Activated naive CD4-positive, alpha-beta T cell treated with anti-CD3 and anti-CD28 coated beads for 36 hours (primary cell): ENCODE measurements around the gene HLA-G. TPM values are rescaled to one million over a fixed set of nuclear protein-coding genes. Genes with fewer than 3 reads are reported as not detected.

Experiments
- CTCF ChIA-PET: fragments of 350-600 bp; sonication (Branson Sonifier 250); formaldehyde crosslinking; loops from one replicate; lab custom pipeline; 2021; ENCODE audit warnings: antibody characterized with exemption; lab: Charles Lee
- DNase-seq: peaks from one replicate; pipeline ENCODE4 v3.0.0-alpha.2; 2020
- H3K27ac Mint-ChIP-seq: one replicate; pipeline ENCODE4 v1.8.0; 2021; ENCODE audit warnings: mild to moderate bottlenecking, mixed read lengths
- H3K27me3 Mint-ChIP-seq: one replicate; pipeline ENCODE4 v1.8.0; 2021; ENCODE audit warnings: low read depth, mixed read lengths
- H3K36me3 Mint-ChIP-seq: one replicate; pipeline ENCODE4 v1.8.0; 2021; ENCODE audit warnings: low read depth, mixed read lengths
- H3K4me1 Mint-ChIP-seq: one replicate; pipeline ENCODE4 v1.8.0; 2021; ENCODE audit warnings: low read depth, mixed read lengths
- H3K4me3 Mint-ChIP-seq: one replicate; pipeline ENCODE4 v1.8.0; 2021; ENCODE audit warnings: mild to moderate bottlenecking, moderate library complexity, mixed read lengths
- H3K9me3 Mint-ChIP-seq: one replicate; pipeline ENCODE4 v1.8.0; 2021; ENCODE audit warnings: mixed read lengths
- intact Hi-C: fragments of 100-400 bp; cut with micrococcal nuclease; formaldehyde crosslinking; loops from one replicate; pipeline ENCODE4 v1.15.1; 2023
- total RNA-seq, 2 experiments: library from RNA; stranded (reverse); gene quantifications; one replicate each; pipeline ENCODE4 v1.2.3, GENCODE V29; 2021

The HLA-G gene
- total RNA-seq, 2 experiments from 2014 or later: 0.22 TPM; not detected in 1

GRCh38 chr6:29797966-29798365 lies 29.7 kb upstream of the HLA-G start:
- Mint-ChIP-seq H3K4me1 (peaks cover 5% of the 10 kb centered on the region), H3K4me3 (no peak overlapping the region), H3K36me3 (no peaks in the 10 kb centered on the region), H3K9me3 (no peaks in the 10 kb centered on the region), H3K27me3 (peaks cover 12% of the 10 kb centered on the region), H3K27ac (no peak overlapping the region)
- intact Hi-C loops: loop anchor here (1.0 to 10.0 kb wide), 2 partner anchors 97 to 157 kb away; no protein-coding TSS in a partner anchor
- CTCF ChIA-PET: interaction anchor here (0.9 kb wide), 1 partner anchor 59 kb away, joined by 3 read pairs; no protein-coding TSS in a partner anchor
- DNase-seq: no peak

GRCh38 chr6:29800254-29800653 lies 27.4 kb upstream of the HLA-G start:
- H3K9me3 Mint-ChIP-seq: no peaks in the 10 kb centered on the region
- H3K27ac Mint-ChIP-seq: no peak overlapping the region
- peaks cover 3% of the 10 kb centered on the region for H3K27me3 Mint-ChIP-seq
- no peaks in the 10 kb centered on the region for H3K4me1 Mint-ChIP-seq
- CTCF ChIA-PET: no interaction called here
- H3K4me3 Mint-ChIP-seq: no peak overlapping the region
- DNase-seq: no peak
- H3K36me3 Mint-ChIP-seq: no peaks in the 10 kb centered on the region
- intact Hi-C loops: no loop called here

- DNase-seq: no peak
- intact Hi-C loops: no loop called here
- peaks cover 4% of the 10 kb centered on the region for H3K27me3 Mint-ChIP-seq
- H3K4me1 Mint-ChIP-seq: no peaks in the 10 kb centered on the region
- no peaks in the 10 kb centered on the region for H3K36me3 Mint-ChIP-seq
- H3K9me3 Mint-ChIP-seq: no peaks in the 10 kb centered on the region
- no peak overlapping the region for H3K27ac Mint-ChIP-seq
- CTCF ChIA-PET: no interaction called here
- no peak overlapping the region for H3K4me3 Mint-ChIP-seq
Measured at GRCh38 chr6:29806387-29806786, 21.2 kb upstream of the HLA-G start.

GRCh38 chr6:29809249-29809648 lies 18.4 kb upstream of the HLA-G start:
- H3K4me1 Mint-ChIP-seq: no peaks in the 10 kb centered on the region
- H3K27me3 Mint-ChIP-seq: peaks cover 4% of the 10 kb centered on the region
- CTCF ChIA-PET: interaction anchor here (1.0 to 1.3 kb wide), 3 partner anchors 71 to 156 kb away, joined by 3 to 5 read pairs (median 5); no protein-coding TSS in a partner anchor
- no peaks in the 10 kb centered on the region for H3K9me3 Mint-ChIP-seq
- no peak overlapping the region for H3K4me3 Mint-ChIP-seq
- H3K36me3 Mint-ChIP-seq: no peaks in the 10 kb centered on the region
- H3K27ac Mint-ChIP-seq: no peak overlapping the region
- DNase-seq: no peak
- intact Hi-C loops: no loop called here

- no peaks in the 10 kb centered on the region for H3K9me3 Mint-ChIP-seq
- H3K36me3 Mint-ChIP-seq: no peaks in the 10 kb centered on the region
- no peak for DNase-seq
- H3K4me3 Mint-ChIP-seq: no peak overlapping the region
- peaks cover 4% of the 10 kb centered on the region for H3K27me3 Mint-ChIP-seq
- CTCF ChIA-PET: no interaction called here
- H3K4me1 Mint-ChIP-seq: no peaks in the 10 kb centered on the region
- intact Hi-C loops: no loop called here
- no peak overlapping the region for H3K27ac Mint-ChIP-seq
Measured at GRCh38 chr6:29810371-29810770, 17.3 kb upstream of the HLA-G start.

GRCh38 chr6:29811377-29811776 lies 16.2 kb upstream of the HLA-G start:
- peaks cover 4% of the 10 kb centered on the region for H3K27me3 Mint-ChIP-seq
- H3K9me3 Mint-ChIP-seq: no peaks in the 10 kb centered on the region
- H3K4me1 Mint-ChIP-seq: no peaks in the 10 kb centered on the region
- intact Hi-C loops: no loop called here
- no peak overlapping the region for H3K27ac Mint-ChIP-seq
- no peaks in the 10 kb centered on the region for H3K36me3 Mint-ChIP-seq
- no peak for DNase-seq
- CTCF ChIA-PET: interaction anchor here (0.6 to 0.7 kb wide), 2 partner anchors 23 to 85 kb away, joined by 3 read pairs; no protein-coding TSS in a partner anchor
- H3K4me3 Mint-ChIP-seq: no peak overlapping the region

GRCh38 chr6:29813066-29813465 lies 14.6 kb upstream of the HLA-G start:
- no peak for DNase-seq
- Mint-ChIP-seq H3K4me1 (no peaks in the 10 kb centered on the region), H3K27me3 (no peaks in the 10 kb centered on the region), H3K27ac (no peak overlapping the region), H3K36me3 (no peaks in the 10 kb centered on the region), H3K9me3 (no peaks in the 10 kb centered on the region), H3K4me3 (no peak overlapping the region)
- intact Hi-C loops: no loop called here
- CTCF ChIA-PET: interaction anchor here (1.2 kb wide), 1 partner anchor 10 kb away, joined by 3 read pairs; no protein-coding TSS in a partner anchor

GRCh38 chr6:29813809-29814208 lies 13.8 kb upstream of the HLA-G start:
- no peaks in the 10 kb centered on the region for H3K4me1 Mint-ChIP-seq
- no peaks in the 10 kb centered on the region for H3K9me3 Mint-ChIP-seq
- H3K27ac Mint-ChIP-seq: no peak overlapping the region
- peaks cover 2% of the 10 kb centered on the region for H3K27me3 Mint-ChIP-seq
- CTCF ChIA-PET: no interaction called here
- no peaks in the 10 kb centered on the region for H3K36me3 Mint-ChIP-seq
- DNase-seq: no peak
- H3K4me3 Mint-ChIP-seq: no peak overlapping the region
- intact Hi-C loops: no loop called here

- H3K27ac Mint-ChIP-seq: no peak overlapping the region
- peaks cover 2% of the 10 kb centered on the region for H3K27me3 Mint-ChIP-seq
- H3K36me3 Mint-ChIP-seq: no peaks in the 10 kb centered on the region
- CTCF ChIA-PET: no interaction called here
- H3K4me1 Mint-ChIP-seq: peaks cover 2% of the 10 kb centered on the region
- H3K4me3 Mint-ChIP-seq: no peak overlapping the region
- intact Hi-C loops: no loop called here
- DNase-seq: no peak
- H3K9me3 Mint-ChIP-seq: no peaks in the 10 kb centered on the region
Measured at GRCh38 chr6:29814379-29815117, 13.1 kb upstream of the HLA-G start.

- intact Hi-C loops: no loop called here
- Mint-ChIP-seq H3K4me1 (peaks cover 2% of the 10 kb centered on the region), H3K4me3 (no peak overlapping the region), H3K9me3 (no peaks in the 10 kb centered on the region), H3K27me3 (peaks cover 2% of the 10 kb centered on the region), H3K27ac (no peak overlapping the region), H3K36me3 (no peaks in the 10 kb centered on the region)
- CTCF ChIA-PET: interaction anchor here (0.8 kb wide), 1 partner anchor 668 kb away, joined by 4 read pairs; no protein-coding TSS in a partner anchor
- no peak for DNase-seq
Measured at GRCh38 chr6:29815118-29815750, 12.4 kb upstream of the HLA-G start.

- no peak for DNase-seq
- Mint-ChIP-seq H3K36me3 (no peaks in the 10 kb centered on the region), H3K4me3 (no peak overlapping the region), H3K4me1 (peaks cover 2% of the 10 kb centered on the region), H3K27me3 (peaks cover 2% of the 10 kb centered on the region), H3K9me3 (no peaks in the 10 kb centered on the region), H3K27ac (no peak overlapping the region)
- CTCF ChIA-PET: interaction anchor here (0.8 kb wide), 1 partner anchor 667 kb away, joined by 4 read pairs; no protein-coding TSS in a partner anchor
- intact Hi-C loops: no loop called here
Measured at GRCh38 chr6:29816030-29816429, 11.6 kb upstream of the HLA-G start.

- CTCF ChIA-PET: no interaction called here
- peaks cover 2% of the 10 kb centered on the region for H3K4me1 Mint-ChIP-seq
- no peaks in the 10 kb centered on the region for H3K36me3 Mint-ChIP-seq
- H3K27ac Mint-ChIP-seq: no peak overlapping the region
- H3K4me3 Mint-ChIP-seq: no peak overlapping the region
- H3K27me3 Mint-ChIP-seq: peaks cover 7% of the 10 kb centered on the region
- peaks cover under 1% of the 10 kb centered on the region for H3K9me3 Mint-ChIP-seq
- intact Hi-C loops: no loop called here
- no peak for DNase-seq
Measured at GRCh38 chr6:29818892-29819291, 8.7 kb upstream of the HLA-G start.
